ENCODE measurements around the gene RRM1.

DNA sequence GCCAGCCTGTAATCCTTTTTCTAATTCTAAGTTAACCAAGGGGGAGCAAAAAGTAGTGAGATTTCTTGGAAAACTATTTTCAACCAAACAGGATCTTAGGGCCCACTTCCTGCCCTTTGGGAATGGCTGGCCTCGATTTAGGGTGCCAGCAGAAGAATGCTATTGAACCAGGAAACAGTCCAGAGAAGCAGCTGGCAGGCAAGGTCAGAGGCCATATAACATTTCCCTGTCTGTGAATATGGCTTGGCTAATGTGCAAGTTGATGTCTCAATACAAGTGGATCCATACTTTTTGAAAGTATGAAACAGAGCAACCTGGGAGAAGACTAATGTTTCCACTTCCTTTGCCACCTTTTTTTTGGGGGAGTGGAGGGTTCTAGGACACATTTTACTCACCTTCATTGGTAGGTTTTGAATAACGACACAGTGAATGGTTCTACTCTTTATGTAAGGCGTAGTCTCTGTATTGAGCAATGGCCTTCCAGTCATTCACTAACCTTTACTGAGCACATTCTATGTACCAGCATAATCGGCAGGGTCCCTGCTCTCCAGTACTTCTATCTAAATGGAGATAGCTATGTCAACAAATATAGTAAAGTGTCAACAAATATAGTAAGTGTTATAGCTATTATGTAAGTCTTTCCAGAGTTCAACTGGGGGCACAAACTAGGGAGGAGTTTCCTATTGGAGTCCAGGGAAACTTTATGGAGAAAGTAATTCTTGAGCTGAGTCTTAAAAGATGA, 34.2 kb upstream of the RRM1 start:
- no peak for TF ChIP-seq POLR2AphosphoS5 (IDR thresholded peaks at IDR 0.05; ENCODE audit: insufficient read depth in 1 of 2, low read depth in 1 of 2)
- TF ChIP-seq POLR2A (IDR thresholded peaks at IDR 0.05) = no peak
